Measurements from ENCODE around the gene GNA12. TPM values are rescaled to one million over a fixed set of nuclear protein-coding genes. Genes with fewer than 3 reads are reported as not detected.
A peak's percentile ranks its signal among the peaks of the same experiment; 100 is the strongest.

Gene GNA12
- total RNA-seq, 1 donor from 2014 or later = 43.0 TPM

- Histone ChIP-seq H3K4me3 (no peak overlapping the region), H3K27ac (replicated peaks) (peak overlapping the region; percentile 82), H3K9me3 (replicated peaks) (no peaks in the 10 kb centered on the region), H3K4me1 (peaks cover 33% of the 10 kb centered on the region), H3K36me3 (peaks cover 36% of the 10 kb centered on the region), H3K27me3 (ENCODE audit: low read depth) (no peaks in the 10 kb centered on the region)
- DNase-seq = no peak
- intact Hi-C loops (cut with micrococcal nuclease) = no loop called here
- no peak for TF ChIP-seq CTCF (IDR thresholded peaks at IDR 0.05; ENCODE audit: borderline replicate concordance)
These were observed 49.1 kb downstream of the GNA12 start for GRCh38 chr7:2794836-2795636.

- no peak for DNase-seq
- H3K4me1 ChIP-seq = peaks cover 34% of the 10 kb centered on the region
- H3K27me3 ChIP-seq (ENCODE audit: low read depth) = no peaks in the 10 kb centered on the region
- H3K27ac ChIP-seq (replicated peaks) = peak overlapping the region; percentile 28
- H3K36me3 ChIP-seq = peaks cover 36% of the 10 kb centered on the region
- intact Hi-C loops (cut with micrococcal nuclease) = no loop called here
- TF ChIP-seq CTCF (IDR thresholded peaks at IDR 0.05; ENCODE audit: borderline replicate concordance) = no peak
- no peaks in the 10 kb centered on the region for H3K9me3 ChIP-seq (replicated peaks)
- no peak overlapping the region for H3K4me3 ChIP-seq
These were observed 51.1 kb downstream of the GNA12 start for GRCh38 chr7:2792856-2793487.

- peaks cover 36% of the 10 kb centered on the region for H3K36me3 ChIP-seq
- peaks cover 35% of the 10 kb centered on the region for H3K4me1 ChIP-seq
- no peaks in the 10 kb centered on the region for H3K27me3 ChIP-seq (ENCODE audit: low read depth)
- intact Hi-C loops (cut with micrococcal nuclease) = no loop called here
- H3K4me3 ChIP-seq = no peak overlapping the region
- TF ChIP-seq CTCF (IDR thresholded peaks at IDR 0.05; ENCODE audit: borderline replicate concordance) = no peak
- no peak overlapping the region for H3K27ac ChIP-seq (replicated peaks)
- DNase-seq = no peak
- no peaks in the 10 kb centered on the region for H3K9me3 ChIP-seq (replicated peaks)
These were observed 51.9 kb downstream of the GNA12 start for GRCh38 chr7:2792235-2792634.

- intact Hi-C loops (cut with micrococcal nuclease) = no loop called here
- H3K36me3 ChIP-seq = peaks cover 36% of the 10 kb centered on the region
- TF ChIP-seq CTCF (IDR thresholded peaks at IDR 0.05; ENCODE audit: borderline replicate concordance) = no peak
These were observed 52.7 kb downstream of the GNA12 start for GRCh38 chr7:2791390-2791789.

DNA sequence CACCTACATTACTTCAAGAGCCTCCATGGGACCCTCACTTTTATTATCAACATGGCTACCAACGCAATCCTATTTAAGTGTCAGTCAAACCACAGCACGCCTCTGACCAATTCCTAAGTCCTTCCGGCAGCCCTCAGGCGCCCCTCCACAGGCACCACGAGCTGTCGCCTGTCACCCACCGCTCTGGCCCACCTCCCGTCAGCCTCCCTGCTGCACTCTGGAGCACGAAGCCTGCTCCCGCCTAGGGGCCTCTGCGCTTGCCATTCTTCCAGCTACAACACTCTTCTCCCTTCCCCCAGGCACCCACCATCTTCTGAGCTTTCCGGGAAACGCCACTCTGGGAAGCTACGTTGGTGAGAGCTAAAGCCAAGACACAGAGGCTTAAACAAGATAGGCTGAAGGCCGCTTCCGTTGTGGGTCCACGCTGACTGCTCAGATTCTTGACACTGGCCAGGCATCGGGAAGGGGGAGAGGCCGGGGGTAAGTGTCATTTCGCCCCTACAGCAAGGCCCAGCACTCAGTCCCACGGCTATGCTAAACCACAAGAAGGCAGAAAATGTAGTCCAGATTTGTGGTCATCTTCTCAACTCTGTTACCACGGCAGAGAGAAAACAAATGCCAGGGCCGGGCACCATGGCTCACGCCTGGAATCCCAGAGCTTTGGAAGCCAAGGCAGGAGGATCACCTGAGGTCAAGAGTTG lies 56.7 kb downstream of the GNA12 start:
- H3K9me3 ChIP-seq (replicated peaks) = no peaks in the 10 kb centered on the region
- no peak for TF ChIP-seq CTCF (IDR thresholded peaks at IDR 0.05; ENCODE audit: borderline replicate concordance)
- intact Hi-C loops (cut with micrococcal nuclease) = no loop called here
- H3K27me3 ChIP-seq (ENCODE audit: low read depth) = no peaks in the 10 kb centered on the region
- peaks cover 15% of the 10 kb centered on the region for H3K36me3 ChIP-seq
- no peak for DNase-seq
- no peak overlapping the region for H3K4me3 ChIP-seq
- peak overlapping the region; percentile 36 for H3K27ac ChIP-seq (replicated peaks)
- H3K4me1 ChIP-seq = peaks cover 48% of the 10 kb centered on the region

More at GRCh38 chr7:2791390-2791789, 52.7 kb downstream of the GNA12 start:
- Histone ChIP-seq H3K4me3 (no peak overlapping the region), H3K27ac (replicated peaks) (no peak overlapping the region), H3K9me3 (replicated peaks) (no peaks in the 10 kb centered on the region), H3K4me1 (peaks cover 32% of the 10 kb centered on the region), H3K27me3 (ENCODE audit: low read depth) (no peaks in the 10 kb centered on the region)
- DNase-seq = no peak
